HEK293 (cell line): Measurements from ENCODE around the gene MUC12.
"Not testable (repeated sequence)": the region's sequence is repeated elsewhere in the genome, so short reads cannot be mapped to it uniquely, and the experiment has no call there.

Source experiments
- CTCF ChIP-seq: fragments of 450-650 bp; formaldehyde crosslinking; IDR thresholded peaks from 2 replicates; pipeline ENCODE4 v1.5.1; 2016; ENCODE audit warnings: missing biosample characterization, missing genetic modification characterization
- ELK4 ChIP-seq: IDR thresholded peaks from 2 replicates; pipeline ENCODE4 v1.6.1; 2011; ENCODE audit warnings: mild to moderate bottlenecking, low read depth, low read length, borderline replicate concordance
- ZBTB1 ChIP-seq: fragments of 450-650 bp; formaldehyde crosslinking; IDR thresholded peaks from 2 replicates; pipeline ENCODE4 v1.5.1; 2016; ENCODE audit warnings: missing biosample characterization, missing genetic modification characterization
- ZNF274 ChIP-seq, 2 experiments: fragments of 200-500 bp in 1 of 2; fragments of 450-650 bp in 1 of 2; sonication (Bioruptor generic) in 1 of 2; formaldehyde crosslinking in 1 of 2; IDR thresholded peaks; 2 replicates each; pipeline versions ENCODE4 v1.5.1 to v1.6.1; 2014 to 2016; ENCODE audit warnings: borderline replicate concordance in 1 of 2, inconsistent platforms in 1 of 2, low read length in 1 of 2, missing biosample characterization in 1 of 2, missing genetic modification characterization in 1 of 2
- ZNF302 ChIP-seq: fragments of 450-650 bp; formaldehyde crosslinking; IDR thresholded peaks from 2 replicates; pipeline ENCODE4 v1.5.1; 2016; ENCODE audit warnings: missing biosample characterization, missing genetic modification characterization, low read depth
- ZNF311 ChIP-seq: fragments of 450-650 bp; formaldehyde crosslinking; IDR thresholded peaks from 2 replicates; pipeline ENCODE4 v1.5.1; 2017; ENCODE audit warnings: missing biosample characterization, missing genetic modification characterization, borderline replicate concordance
- ZNF394 ChIP-seq: fragments of 450-650 bp; formaldehyde crosslinking; IDR thresholded peaks from 2 replicates; pipeline ENCODE4 v1.5.1; 2016; ENCODE audit warnings: missing biosample characterization, missing genetic modification characterization, mild to moderate bottlenecking, moderate library complexity, borderline replicate concordance

DNA sequence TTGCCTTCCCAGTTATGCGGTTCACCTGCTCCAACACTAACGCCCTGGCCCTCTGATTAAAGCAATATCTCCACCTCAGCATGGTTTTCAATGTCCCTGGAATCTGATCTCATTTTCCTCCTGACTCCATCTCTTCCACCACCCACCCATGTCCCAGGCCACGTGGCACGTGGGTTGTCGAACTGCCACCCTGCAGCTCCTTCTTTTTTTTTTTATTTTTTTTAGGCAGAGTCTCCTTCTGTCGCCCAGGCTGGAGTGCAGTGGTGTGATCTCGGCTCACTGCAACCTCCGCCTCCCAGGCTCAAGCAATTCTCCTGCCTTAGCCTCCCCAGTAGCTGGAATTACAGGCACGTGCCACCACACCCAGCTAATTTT is 94.8 kb downstream of the MUC12 start:
- not testable (repeated sequence) for TF ChIP-seq ELK4; ZNF311; CTCF (tag by site-specific recombination); ZNF394 (tag by site-specific recombination); ZBTB1 (tag by site-specific recombination); ZNF302 (tag by site-specific recombination); ZNF274 (IDR thresholded peaks at IDR 0.05; ENCODE audit: low read length); ZNF274 (tag by site-specific recombination; IDR thresholded peaks at IDR 0.05; ENCODE audit: borderline replicate concordance)
